ENCODE results near the gene GSS. TPM values are rescaled to one million over a fixed set of nuclear protein-coding genes. Genes with fewer than 3 reads are reported as not detected.
"Not testable (repeated sequence)": the region's sequence is repeated elsewhere in the genome, so short reads cannot be mapped to it uniquely, and the experiment has no call there.

The GSS gene
- total and polyA plus RNA-seq, 12 donors, result 52.4 to 120 (median 79.6) TPM

- H3K27ac ChIP-seq, result no peak overlapping the region
- H3K4me3 ChIP-seq, result no peak overlapping the region
Observed at GRCh38 chr20:34883809-34884208, 71.8 kb downstream of the GSS start.

GRCh38 chr20:34883087-34883688, 72.4 kb downstream of the GSS start:
- Histone ChIP-seq H3K36me3 (replicated peaks in 1 of 2) (peaks cover 0 to 29% of the 10 kb centered on the region in 2 donors), H3K4me1 (replicated peaks in 1 of 2) (peaks cover 0 to 19% of the 10 kb centered on the region in 2 donors), H3K27ac (no peak overlapping the region), H3K4me3 (no peak overlapping the region), H3K27me3 (no peaks in the 10 kb centered on the region), H3K9me3 (replicated peaks in 1 of 3) (no peaks in the 10 kb centered on the region)
- intact Hi-C loops (cut with DNase I), result no loop called here
- TF ChIP-seq CTCF (IDR thresholded peaks at IDR 0.05) (no peak), POLR2A (IDR thresholded peaks at IDR 0.05) (no peak)
- DNase-seq, result no peak

More at GRCh38 chr20:34883809-34884208, 71.8 kb downstream of the GSS start:
- H3K36me3 ChIP-seq (replicated peaks in 1 of 2), result peaks cover 0 to 29% of the 10 kb centered on the region in 2 donors
- H3K9me3 ChIP-seq (replicated peaks in 1 of 3), result no peaks in the 10 kb centered on the region
- no peaks in the 10 kb centered on the region for H3K27me3 ChIP-seq
- peaks cover 0 to 15% of the 10 kb centered on the region in 2 donors for H3K4me1 ChIP-seq (replicated peaks in 1 of 2)
- TF ChIP-seq CTCF (IDR thresholded peaks at IDR 0.05), result no peak
- TF ChIP-seq POLR2A (IDR thresholded peaks at IDR 0.05), result no peak
- no peak for DNase-seq
- 88 to 91% (median 89%) methylated on average over 4 of the region's 4 CpGs for WGBS, 4 donors
- intact Hi-C loops (cut with DNase I), result no loop called here

- 40 to 69% (median 58%) methylated on average over 2 of the region's 2 CpGs for WGBS, 4 donors
- no peak overlapping the region for H3K4me3 ChIP-seq
- no peak for DNase-seq
- intact Hi-C loops (cut with DNase I), result no loop called here
- H3K9me3 ChIP-seq (replicated peaks in 1 of 3), result no peaks in the 10 kb centered on the region
- TF ChIP-seq POLR2A (IDR thresholded peaks at IDR 0.05) (no peak), CTCF (IDR thresholded peaks at IDR 0.05) (no peak)
- H3K27ac ChIP-seq, result no peak overlapping the region
- H3K27me3 ChIP-seq, result no peaks in the 10 kb centered on the region
- H3K36me3 ChIP-seq (replicated peaks in 1 of 2), result peaks cover 0 to 29% of the 10 kb centered on the region in 2 donors
- H3K4me1 ChIP-seq (replicated peaks in 1 of 2), result peaks cover 0 to 22% of the 10 kb centered on the region in 2 donors
Observed at GRCh38 chr20:34881689-34882088, 73.9 kb downstream of the GSS start.

GRCh38 chr20:34880971-34881370, 74.6 kb downstream of the GSS start:
- intact Hi-C loops (cut with DNase I); H3K27me3 ChIP-seq; H3K4me3 ChIP-seq; DNase-seq; H3K9me3 ChIP-seq (replicated peaks in 1 of 3); H3K27ac ChIP-seq: not testable (repeated sequence)
- Histone ChIP-seq H3K36me3 (replicated peaks in 1 of 2) (peaks cover 0 to 29% of the 10 kb centered on the region in 2 donors), H3K4me1 (replicated peaks in 1 of 2) (peaks cover 0 to 22% of the 10 kb centered on the region in 2 donors)
- WGBS, 4 donors, result 82 to 91% (median 87%) methylated on average over 7 of the region's 7 CpGs

- no peak for DNase-seq
- Histone ChIP-seq H3K4me3 (no peak overlapping the region), H3K4me1 (replicated peaks in 1 of 2) (peaks cover 5 to 26% of the 10 kb centered on the region in 2 donors), H3K27me3 (no peaks in the 10 kb centered on the region), H3K27ac (no peak overlapping the region), H3K9me3 (replicated peaks in 1 of 3) (no peaks in the 10 kb centered on the region), H3K36me3 (replicated peaks in 1 of 2) (peaks cover 0 to 26% of the 10 kb centered on the region in 2 donors)
- intact Hi-C loops (cut with DNase I), result no loop called here
- TF ChIP-seq POLR2A (IDR thresholded peaks at IDR 0.05), result no peak
- no peak for TF ChIP-seq CTCF (IDR thresholded peaks at IDR 0.05)
- 86 to 91% (median 88%) methylated on average over 6 of the region's 6 CpGs for WGBS, 4 donors
Observed at GRCh38 chr20:34880215-34880850, 75.3 kb downstream of the GSS start.
